Endodermal cell (in vitro differentiated cells): ENCODE results near the gene TTLL12. TPM values are rescaled to one million over a fixed set of nuclear protein-coding genes. Genes with fewer than 3 reads are reported as not detected.

ENCODE experiments used
- DNase-seq: peaks from one replicate; pipeline ENCODE4 v3.0.0-alpha.2; 2017
- H3K27ac ChIP-seq: 2 replicates; pipeline ENCODE4 v1.5.1; 2013; ENCODE audit warnings: mild to moderate bottlenecking, low read depth, low read length, moderate library complexity
- H3K27me3 ChIP-seq: 2 replicates; pipeline ENCODE4 v1.6.1; 2013; ENCODE audit warnings: mild to moderate bottlenecking, low read length, moderate library complexity; ENCODE audit not compliant: insufficient read depth, control insufficient read depth, poor library complexity, severe bottlenecking
- H3K36me3 ChIP-seq: 2 replicates; pipeline ENCODE4 v1.7.0; 2013; ENCODE audit warnings: mild to moderate bottlenecking, low read length, moderate library complexity; ENCODE audit not compliant: control insufficient read depth, insufficient read depth
- H3K4me1 ChIP-seq: one replicate; pipeline ENCODE4 v1.7.0; 2013; ENCODE audit warnings: low read length; ENCODE audit not compliant: control insufficient read depth, insufficient read depth
- H3K4me3 ChIP-seq: 2 replicates; pipeline ENCODE4 v1.5.1; 2013; ENCODE audit warnings: mild to moderate bottlenecking, low read length, moderate library complexity
- H3K9ac ChIP-seq: 2 replicates; pipeline ENCODE4 v1.6.1; 2013; ENCODE audit warnings: mild to moderate bottlenecking, low read length, moderate library complexity; ENCODE audit not compliant: poor library complexity, severe bottlenecking; ENCODE audit errors: extremely low read depth
- H3K9me3 ChIP-seq: 2 replicates; pipeline ENCODE4 v1.6.1; 2013; ENCODE audit warnings: mild to moderate bottlenecking, low read length, moderate library complexity; ENCODE audit not compliant: control insufficient read depth
- H3K27ac Mint-ChIP-seq: 2 replicates; pipeline ENCODE4 v1.8.0; 2020; ENCODE audit warnings: mixed read lengths
- H3K27me3 Mint-ChIP-seq: 2 replicates; pipeline ENCODE4 v1.8.0; 2021; ENCODE audit warnings: mild to moderate bottlenecking, mixed read lengths; ENCODE audit not compliant: insufficient read depth
- H3K36me3 Mint-ChIP-seq: 2 replicates; pipeline ENCODE4 v1.8.0; 2020; ENCODE audit warnings: low read depth, mixed read lengths
- H3K4me1 Mint-ChIP-seq: 2 replicates; pipeline ENCODE4 v1.8.0; 2020; ENCODE audit warnings: mixed read lengths
- H3K4me3 Mint-ChIP-seq: 2 replicates; pipeline ENCODE4 v1.8.0; 2020; ENCODE audit warnings: mild to moderate bottlenecking, moderate library complexity, mixed read lengths
- H3K9me3 Mint-ChIP-seq: 2 replicates; pipeline ENCODE4 v1.8.0; 2020; ENCODE audit warnings: mild to moderate bottlenecking, mixed read lengths
- CTCF ChIP-seq: fragments of 200-600 bp; sonication (generic); conservative IDR thresholded peaks from 2 replicates; pipeline ENCODE4 v1.5.0; 2021; ENCODE audit warnings: antibody characterized with exemption, mild to moderate bottlenecking
- WGBS, 2 experiments: methylation state at CpG; one replicate each; pipeline versions ENCODE4 v1.1.5 to v1.1.7; 2013; ENCODE audit warnings: missing lambda C conversion rate in 2 of 2, mixed read lengths in 1 of 2; ENCODE audit not compliant: insufficient coverage in 1 of 2, insufficient read length in 1 of 2; 5-methylcytosine and 5-hydroxymethylcytosine counted together
- total RNA-seq, 2 donors: library from RNA; stranded (reverse); fragmentation: NEBNext Ultra II Directional in 1 of 2; extraction: Animal tissue kit (Norgen Biotek cat#: 25700) in 1 of 2; gene quantifications; 2 replicates in 1 of 2; 3 replicates in 1 of 2; pipeline ENCODE4 v1.2.1, GENCODE V29; 2021

The TTLL12 gene
- total RNA-seq, 2 donors from 2014 or later, result 49.8 to 71.0 TPM

- H3K4me1 Mint-ChIP-seq, result peaks cover 2% of the 10 kb centered on the region
- H3K27me3 Mint-ChIP-seq, result no peaks in the 10 kb centered on the region
- no peak overlapping the region for H3K4me3 Mint-ChIP-seq
- no peaks in the 10 kb centered on the region for H3K36me3 Mint-ChIP-seq
- no peak overlapping the region for H3K9ac ChIP-seq
- H3K27me3 ChIP-seq, result no peaks in the 10 kb centered on the region
- no peaks in the 10 kb centered on the region for H3K9me3 Mint-ChIP-seq
- no peaks in the 10 kb centered on the region for H3K36me3 ChIP-seq
- H3K27ac ChIP-seq, result no peak overlapping the region
- no peaks in the 10 kb centered on the region for H3K4me1 ChIP-seq
- peak; percentile 93 for DNase-seq
- peak; percentile 67 for TF ChIP-seq CTCF
- 68 to 96% methylated on average over 4 to 19 of the region's 20 CpGs for WGBS, 2 experiments
- H3K9me3 ChIP-seq, result no peaks in the 10 kb centered on the region
- H3K27ac Mint-ChIP-seq, result peak overlapping the region; percentile 66
- no peak overlapping the region for H3K4me3 ChIP-seq
Measured at GRCh38 chr22:43203471-43203981, 16.6 kb upstream of the TTLL12 start.

GRCh38 chr22:43202756-43203410 is 15.9 kb upstream of the TTLL12 start:
- peaks cover 2% of the 10 kb centered on the region for H3K4me1 Mint-ChIP-seq
- Histone ChIP-seq H3K9ac (no peak overlapping the region), H3K4me3 (no peak overlapping the region), H3K27ac (no peak overlapping the region), H3K36me3 (no peaks in the 10 kb centered on the region), H3K4me1 (no peaks in the 10 kb centered on the region), H3K9me3 (no peaks in the 10 kb centered on the region), H3K27me3 (no peaks in the 10 kb centered on the region)
- H3K27ac Mint-ChIP-seq, result no peak overlapping the region
- H3K4me3 Mint-ChIP-seq, result no peak overlapping the region
- TF ChIP-seq CTCF, result no peak
- no peaks in the 10 kb centered on the region for H3K27me3 Mint-ChIP-seq
- H3K9me3 Mint-ChIP-seq, result no peaks in the 10 kb centered on the region
- no peak for DNase-seq
- WGBS, 2 experiments, result 72 to 84% methylated on average over 11 to 12 of the region's 13 CpGs
- no peaks in the 10 kb centered on the region for H3K36me3 Mint-ChIP-seq

GRCh38 chr22:43202326-43202725 is 15.4 kb upstream of the TTLL12 start:
- no peaks in the 10 kb centered on the region for H3K9me3 ChIP-seq
- Mint-ChIP-seq H3K4me1 (peaks cover 2% of the 10 kb centered on the region), H3K36me3 (no peaks in the 10 kb centered on the region), H3K4me3 (no peak overlapping the region), H3K9me3 (no peaks in the 10 kb centered on the region), H3K27ac (no peak overlapping the region), H3K27me3 (peaks cover 3% of the 10 kb centered on the region)
- 91 to 95% methylated on average over 8 to 10 of the region's 10 CpGs for WGBS, 2 experiments
- no peak for DNase-seq
- no peak for TF ChIP-seq CTCF
- H3K27me3 ChIP-seq, result no peaks in the 10 kb centered on the region
- H3K9ac ChIP-seq, result no peak overlapping the region
- H3K27ac ChIP-seq, result no peak overlapping the region
- no peak overlapping the region for H3K4me3 ChIP-seq
- no peaks in the 10 kb centered on the region for H3K36me3 ChIP-seq
- H3K4me1 ChIP-seq, result no peaks in the 10 kb centered on the region
